HG03175 (cell line): Measurements from ENCODE around the gene LDHD.

ENCODE experiments used
- ATAC-seq: cut with Tn5 transposase; IDR thresholded peaks from one replicate; pipeline ENCODE4 v1.9.1; 2021; ENCODE audit warnings: mild to moderate bottlenecking, moderate library complexity; ENCODE audit not compliant: unreplicated experiment

LDHD gene

DNA sequence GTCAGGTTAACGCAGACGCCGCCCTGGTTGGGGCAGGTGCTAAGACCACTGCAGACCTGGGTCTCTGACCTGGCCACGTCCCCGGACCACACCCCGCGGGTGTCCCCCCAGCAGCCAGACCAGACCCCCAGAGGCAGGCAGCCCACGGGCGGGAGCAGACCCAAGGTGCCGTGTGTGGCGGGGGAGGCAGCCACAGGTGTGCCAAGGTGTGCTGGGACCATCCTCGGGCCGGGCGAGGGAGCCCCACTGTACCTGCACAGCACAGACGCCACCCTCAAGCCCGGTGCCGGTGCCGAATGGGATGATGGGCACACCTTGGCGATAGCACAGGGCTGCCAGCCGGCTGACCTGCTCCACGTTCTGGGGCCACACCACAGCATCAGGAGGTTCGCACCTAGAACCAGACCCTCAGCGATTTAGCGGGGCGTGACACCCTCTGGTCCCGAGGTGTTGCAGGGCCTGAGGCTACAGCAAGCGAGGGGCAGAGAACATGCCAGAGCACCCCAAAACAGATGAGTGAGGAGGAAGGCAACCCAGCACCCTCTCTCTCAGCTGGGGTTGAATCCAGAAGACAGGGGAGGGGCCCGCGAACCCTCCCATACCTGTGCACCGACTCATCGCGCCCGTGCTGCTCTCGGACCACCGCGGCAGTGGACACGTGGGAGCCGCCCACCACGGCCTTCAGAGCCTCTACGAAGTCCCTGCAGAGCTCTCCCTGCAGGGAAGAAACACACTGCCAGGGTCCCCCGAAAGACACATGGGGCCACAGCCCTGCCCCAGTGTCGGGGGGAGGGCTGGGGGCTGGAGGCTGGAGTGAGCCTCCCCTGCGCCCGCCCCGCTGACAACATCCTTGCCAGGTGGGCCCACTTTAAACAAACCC, 1.4 kb downstream of the LDHD start:
- no peak for ATAC-seq

GRCh38 chr16:75114179-75114945, 2.2 kb downstream of the LDHD start:
- ATAC-seq: no peak

DNA sequence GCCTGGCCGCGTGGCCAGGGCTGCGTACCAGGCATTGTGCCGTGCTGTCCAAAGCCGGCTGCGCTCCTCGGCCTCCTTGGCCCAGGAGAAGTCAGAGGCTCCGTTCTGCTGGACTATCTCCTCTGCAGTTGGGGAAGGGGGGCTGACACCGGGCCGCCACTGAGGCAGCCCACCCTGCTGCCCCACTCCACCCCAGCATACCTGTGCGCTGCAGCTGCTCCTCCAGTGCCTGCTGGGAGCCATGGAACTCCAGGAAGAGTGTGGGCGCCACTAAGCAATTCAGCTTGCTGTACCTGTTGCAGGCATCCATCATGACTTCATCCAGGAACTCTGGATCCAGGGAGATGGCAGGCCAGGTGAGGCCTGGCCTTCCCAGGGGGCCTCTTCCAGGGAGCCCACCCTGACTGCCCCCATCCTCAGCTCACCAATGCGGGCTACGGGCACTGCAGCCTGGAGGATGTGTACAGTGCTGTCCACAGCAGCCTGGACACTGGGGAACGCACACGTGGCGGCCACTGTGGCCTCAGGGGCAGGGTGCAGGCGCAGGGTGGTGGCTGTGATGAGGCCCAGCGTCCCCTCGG, 2.9 kb downstream of the LDHD start:
- ATAC-seq: no peak

GRCh38 chr16:75112734-75113491, 3.7 kb downstream of the LDHD start:
- ATAC-seq: no peak

DNA sequence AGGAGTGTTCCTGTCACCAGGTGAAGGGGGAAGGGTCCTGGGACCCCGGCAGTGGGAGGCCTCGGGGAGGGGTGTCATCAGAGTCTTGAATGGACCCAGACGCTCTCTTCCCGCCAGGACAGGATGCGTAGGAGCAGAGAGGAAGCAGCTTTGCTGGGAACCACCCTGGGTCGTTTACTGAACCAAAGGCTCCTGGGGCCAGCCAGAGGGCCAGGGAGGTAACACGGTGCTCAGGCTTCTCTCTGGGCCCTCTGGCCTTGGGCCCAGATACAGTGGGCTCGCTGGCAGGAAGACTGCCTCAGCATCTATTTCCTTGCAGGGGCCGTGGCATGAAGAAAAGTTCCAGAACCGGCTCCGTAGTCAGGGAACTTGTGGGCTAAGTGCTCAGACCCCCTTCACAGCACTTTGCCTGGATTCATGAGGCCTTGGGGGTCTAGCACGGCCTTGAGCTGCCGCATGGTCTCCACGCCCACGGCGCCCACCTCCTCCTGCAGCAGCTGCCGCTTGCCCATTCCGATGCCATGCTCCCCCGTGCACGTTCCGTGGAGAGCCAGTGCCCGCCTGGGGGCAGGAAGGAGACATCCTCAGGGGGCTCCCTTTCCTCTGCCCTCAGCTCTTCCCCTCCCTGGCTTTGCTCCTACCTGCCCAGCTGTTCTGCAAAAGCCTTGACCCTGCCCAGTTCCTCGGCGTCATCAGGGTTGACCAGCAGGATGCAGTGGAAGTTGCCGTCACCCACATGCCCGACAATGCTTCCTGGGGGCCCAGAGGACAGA, 4.4 kb downstream of the LDHD start:
- ATAC-seq: no peak

DNA sequence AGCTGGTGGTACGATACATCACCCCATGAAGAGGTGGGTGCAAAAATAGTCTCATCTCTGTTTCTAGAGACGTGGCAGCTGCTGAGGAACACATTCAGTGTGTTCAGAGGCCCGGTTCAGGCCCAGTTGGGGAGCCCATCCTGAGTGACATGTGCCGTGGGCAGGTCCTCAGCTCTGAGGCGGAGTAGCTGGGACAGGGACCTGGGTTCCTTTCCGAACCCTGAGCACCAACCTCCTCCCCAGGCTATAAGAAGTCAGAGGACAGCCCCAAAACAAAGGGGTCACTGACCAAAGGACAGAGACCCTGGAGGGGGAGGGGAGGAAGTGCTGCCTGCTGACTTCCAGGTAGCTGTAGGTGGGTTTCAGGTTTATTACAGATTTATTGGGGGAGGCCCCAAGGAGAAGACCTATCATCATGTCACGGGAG, 5.1 kb downstream of the LDHD start:
- ATAC-seq: no peak

DNA sequence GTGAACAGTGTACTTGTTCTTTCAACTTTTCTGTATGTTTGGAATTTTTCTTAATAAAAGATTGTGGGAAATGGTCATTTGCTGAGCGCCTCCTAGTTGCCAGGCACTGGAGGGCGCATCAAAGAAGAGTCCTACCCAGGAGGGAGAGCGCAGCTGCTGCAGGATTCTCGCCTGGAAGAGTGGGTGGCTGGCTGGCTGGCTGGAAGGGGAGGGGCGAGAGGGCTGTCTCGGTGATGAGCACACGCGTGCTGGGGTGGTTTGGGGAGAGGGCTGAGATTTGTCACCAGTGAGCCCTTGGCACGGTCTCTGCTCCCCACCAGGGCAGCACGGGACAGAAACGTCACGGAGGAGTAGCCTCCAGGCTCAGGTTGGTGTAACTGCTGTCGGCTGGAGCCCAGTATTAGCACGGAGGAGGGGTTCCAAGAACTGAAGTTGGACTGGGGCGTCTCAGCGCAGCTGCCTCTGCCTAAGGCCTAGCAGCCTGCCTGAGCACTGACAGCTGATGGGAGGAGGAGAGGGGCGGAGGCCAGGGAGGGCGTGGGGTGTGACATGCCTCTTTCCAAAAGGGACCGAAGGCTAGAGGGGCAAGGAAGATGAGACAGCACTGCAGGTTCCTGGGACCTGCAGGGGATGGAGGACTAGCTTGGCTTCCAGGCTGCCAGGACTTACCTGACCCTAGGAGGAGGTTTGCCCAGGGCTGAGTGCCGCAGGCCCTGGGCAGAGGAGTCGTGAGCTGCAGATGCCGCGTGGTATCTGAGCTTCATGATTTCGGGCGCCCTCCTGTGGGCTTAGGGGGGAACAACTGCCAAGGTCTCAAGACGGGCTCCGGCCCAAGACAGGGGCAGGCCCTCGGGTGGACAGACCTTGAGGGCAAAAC, 5.7 kb downstream of the LDHD start:
- peak; percentile 82 for ATAC-seq

DNA sequence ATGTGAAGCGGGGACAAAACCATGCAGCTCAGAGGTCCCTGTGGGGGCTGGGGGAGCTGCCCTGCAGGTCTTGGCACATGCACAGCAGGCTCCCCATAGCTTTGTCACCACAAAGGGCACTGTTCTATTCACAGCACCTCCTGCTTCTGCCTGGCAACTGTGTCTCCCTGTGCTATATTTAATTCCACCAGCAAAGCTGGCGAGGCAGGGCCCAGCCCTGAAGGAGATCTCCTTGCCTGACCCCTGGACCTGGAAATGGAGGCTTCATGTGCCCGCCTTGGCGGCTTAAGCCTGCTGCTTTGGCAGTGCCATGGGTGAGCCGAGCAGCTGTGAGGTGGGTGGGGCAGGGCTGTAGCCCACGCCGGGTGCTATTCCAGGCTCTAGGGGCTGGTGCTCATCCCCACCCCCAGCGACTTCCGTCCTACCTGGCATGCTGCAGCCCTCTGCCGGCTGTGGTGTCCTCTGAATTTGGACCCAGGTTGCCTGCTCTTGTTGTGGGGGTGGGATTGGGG, 6.8 kb downstream of the LDHD start:
- no peak for ATAC-seq

DNA sequence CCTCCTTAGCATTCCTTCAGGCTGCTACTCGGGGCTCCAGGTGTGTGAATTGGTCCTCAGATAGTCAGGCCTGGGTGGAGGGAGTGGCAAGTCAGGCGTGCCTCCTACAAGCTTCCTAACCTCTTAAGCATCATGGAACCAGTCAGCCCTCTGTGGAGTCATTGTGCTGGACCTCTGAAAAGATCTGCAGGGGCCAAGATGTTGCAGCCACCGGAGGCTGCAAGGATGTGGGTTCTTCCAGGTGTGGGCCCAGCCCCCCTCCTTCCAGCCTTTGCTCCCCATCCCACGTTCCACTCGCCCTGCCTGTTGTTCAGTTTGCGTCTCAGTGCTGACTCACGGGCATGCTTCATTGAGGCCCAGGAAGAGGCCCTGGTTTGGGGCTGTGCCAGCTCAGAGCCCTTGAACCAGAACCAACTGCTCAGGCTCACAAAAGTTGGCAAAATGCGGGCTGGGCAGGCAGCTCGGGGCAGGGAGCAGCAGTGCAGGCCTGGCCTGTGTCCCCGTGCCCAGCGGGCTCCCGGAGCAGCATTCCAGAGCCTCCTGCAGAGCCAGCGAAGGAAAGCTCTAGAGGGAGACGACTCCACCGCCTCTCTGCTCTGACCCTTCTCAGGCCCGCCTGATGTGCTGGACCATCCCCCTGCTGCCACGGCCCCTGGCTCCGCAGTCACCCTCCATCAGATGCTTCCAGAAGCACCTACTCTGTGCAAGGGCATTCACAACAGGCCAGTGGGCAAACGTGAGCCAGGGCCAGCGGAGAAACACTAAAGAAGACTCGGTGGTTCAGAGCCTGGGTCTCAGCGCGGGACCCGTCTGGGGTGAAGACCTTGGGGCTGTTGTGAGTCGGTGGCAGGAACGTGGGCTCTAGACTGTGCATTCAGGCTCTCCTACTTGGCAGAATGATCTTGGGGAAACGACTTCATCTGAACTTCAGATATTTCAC, 7.5 kb downstream of the LDHD start:
- ATAC-seq: peak; percentile 41

- ATAC-seq: no peak
These were observed 9.1 kb downstream of the LDHD start for GRCh38 chr16:75107505-75107904.

- no peak for ATAC-seq
These were observed 10.0 kb downstream of the LDHD start for GRCh38 chr16:75106351-75107274.

DNA sequence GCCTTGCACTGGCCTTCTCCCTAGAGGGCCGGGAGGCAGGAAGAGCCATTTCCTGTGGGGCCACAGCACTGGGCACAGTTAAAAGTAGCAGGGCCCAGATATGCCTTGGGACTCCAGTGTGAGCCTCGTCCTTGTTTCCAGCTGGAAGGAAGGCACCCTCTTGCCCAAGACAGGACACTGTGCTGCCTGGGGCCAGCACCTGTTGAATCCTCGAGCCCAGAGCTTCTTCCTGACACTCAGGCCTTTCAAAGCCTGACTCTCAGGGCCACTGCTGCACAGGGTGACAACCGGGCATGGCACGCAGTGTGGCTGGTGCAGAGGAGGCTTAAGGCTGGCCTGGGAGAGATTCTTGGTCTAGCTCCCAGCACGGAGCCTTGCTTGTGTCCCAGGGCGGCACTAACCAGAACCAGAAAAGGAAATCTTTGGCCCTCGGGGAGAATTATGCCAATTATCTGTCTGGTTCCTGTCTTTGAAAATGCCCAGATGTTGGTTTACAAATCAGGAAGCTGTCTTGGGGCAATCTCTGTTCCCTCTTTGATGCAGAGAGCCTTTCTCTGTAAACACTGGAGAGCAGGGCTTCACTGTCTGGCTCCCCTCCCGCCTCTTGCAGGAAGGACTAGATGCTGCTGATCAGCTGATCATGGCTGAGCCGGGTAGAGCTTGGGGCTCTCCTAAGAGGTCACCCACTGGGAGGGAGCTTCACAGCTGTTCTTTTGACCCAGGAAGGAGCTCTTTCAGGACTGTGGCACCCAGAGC, 11.1 kb downstream of the LDHD start:
- ATAC-seq: no peak

- ATAC-seq: no peak
These were observed 11.7 kb downstream of the LDHD start for GRCh38 chr16:75104836-75105235.

GRCh38 chr16:75103994-75104393, 12.6 kb downstream of the LDHD start:
- no peak for ATAC-seq

DNA sequence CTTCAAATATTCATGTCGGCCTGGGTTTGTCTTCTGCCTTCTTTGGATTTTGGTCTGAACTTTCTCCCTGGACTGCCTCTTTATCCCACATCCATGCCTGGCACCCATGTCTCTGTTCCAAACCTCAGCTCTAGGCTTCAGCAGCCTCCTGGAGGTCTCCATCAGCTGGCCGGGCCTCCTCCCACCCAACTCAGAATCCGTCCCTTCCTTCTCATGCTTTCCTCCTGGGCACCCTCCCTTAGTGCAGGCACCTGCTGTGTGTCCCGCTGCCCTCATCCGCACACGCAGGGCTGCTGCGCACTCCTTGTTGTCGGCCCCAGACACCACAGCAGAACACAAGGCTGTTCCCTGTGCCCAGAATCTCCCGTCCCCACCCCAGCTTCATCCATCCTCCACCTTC, 14.0 kb downstream of the LDHD start:
- no peak for ATAC-seq

DNA sequence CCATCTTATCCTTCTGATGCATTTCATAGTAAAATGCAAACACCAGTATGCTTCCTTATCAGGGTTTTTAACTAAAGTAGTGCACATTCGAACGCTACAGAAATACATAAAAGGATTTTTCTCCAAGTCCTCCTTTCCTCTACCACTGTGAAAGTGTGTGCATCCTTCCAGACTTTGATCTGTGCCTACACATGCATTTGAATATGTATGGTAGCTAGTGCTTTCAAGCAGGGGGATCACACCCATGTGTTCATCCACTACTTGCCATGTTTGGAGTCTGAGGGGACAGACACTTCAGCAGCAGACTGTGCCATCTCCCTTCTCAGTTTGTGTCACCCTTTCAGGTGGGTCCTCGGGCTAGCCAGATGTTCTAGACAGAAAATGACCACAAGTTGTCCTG, 14.9 kb downstream of the LDHD start:
- no peak for ATAC-seq
